ENCODE results near the gene EPHA10. TPM values are rescaled to one million over a fixed set of nuclear protein-coding genes. Genes with fewer than 3 reads are reported as not detected.

The EPHA10 gene
- total RNA-seq, 4 donors from 2014 or later: 0.19 to 0.49 (median 0.31) TPM; not detected in 1

- Histone ChIP-seq H3K27ac (no peak overlapping the region), H3K4me1 (no peaks in the 10 kb centered on the region), H3K4me3 (no peak overlapping the region), H3K36me3 (no peaks in the 10 kb centered on the region), H3K9me3 (no peaks in the 10 kb centered on the region), H3K27me3 (peaks cover 0 to 57% (median 0%) of the 10 kb centered on the region in 4 donors)
- WGBS, 2 donors: 68 to 84% methylated on average over 4 of the region's 4 CpGs
- TF ChIP-seq POLR2A (IDR thresholded peaks at IDR 0.05): no peak
- TF ChIP-seq CTCF (IDR thresholded peaks at IDR 0.05): no peak
- intact Hi-C loops (cut with DNase I): no loop called here
- no peak for DNase-seq
Measured at GRCh38 chr1:37728416-37728815, 36.5 kb downstream of the EPHA10 start.

GRCh38 chr1:37726751-37727585 lies 38.0 kb downstream of the EPHA10 start:
- H3K4me3 ChIP-seq: no peak overlapping the region
- H3K4me1 ChIP-seq: no peaks in the 10 kb centered on the region
- H3K9me3 ChIP-seq: no peaks in the 10 kb centered on the region
- H3K36me3 ChIP-seq: no peaks in the 10 kb centered on the region
- DNase-seq: no peak
- intact Hi-C loops (cut with DNase I): no loop called here
- H3K27ac ChIP-seq: no peak overlapping the region
- TF ChIP-seq CTCF (IDR thresholded peaks at IDR 0.05): no peak
- TF ChIP-seq POLR2A (IDR thresholded peaks at IDR 0.05): no peak
- WGBS, 2 donors: 0 to 54% methylated on average over 1 to 11 of the region's 15 CpGs
- peaks cover 0 to 43% (median 0%) of the 10 kb centered on the region in 4 donors for H3K27me3 ChIP-seq

GRCh38 chr1:37725851-37726613 lies 38.9 kb downstream of the EPHA10 start:
- TF ChIP-seq POLR2A (IDR thresholded peaks at IDR 0.05) (no peak), CTCF (IDR thresholded peaks at IDR 0.05) (no peak)
- Histone ChIP-seq H3K27me3 (peaks cover 0 to 47% (median 0%) of the 10 kb centered on the region in 4 donors), H3K9me3 (no peaks in the 10 kb centered on the region), H3K4me1 (no peaks in the 10 kb centered on the region), H3K4me3 (no peak overlapping the region), H3K27ac (no peak overlapping the region), H3K36me3 (no peaks in the 10 kb centered on the region)
- no peak for DNase-seq
- intact Hi-C loops (cut with DNase I): no loop called here
- 62 to 69% methylated on average over 11 to 14 of the region's 14 CpGs for WGBS, 2 donors

- no peak overlapping the region for H3K27ac ChIP-seq
- H3K36me3 ChIP-seq: no peaks in the 10 kb centered on the region
- intact Hi-C loops (cut with DNase I): no loop called here
- no peak for DNase-seq
- H3K27me3 ChIP-seq: peaks cover 0 to 48% (median 0%) of the 10 kb centered on the region in 4 donors
- no peak overlapping the region for H3K4me3 ChIP-seq
- no peaks in the 10 kb centered on the region for H3K9me3 ChIP-seq
- TF ChIP-seq POLR2A (IDR thresholded peaks at IDR 0.05) (no peak), CTCF (IDR thresholded peaks at IDR 0.05) (no peak)
- WGBS, 2 donors: 73 to 81% methylated on average over 6 of the region's 6 CpGs
- no peaks in the 10 kb centered on the region for H3K4me1 ChIP-seq
Measured at GRCh38 chr1:37724575-37724974, 40.3 kb downstream of the EPHA10 start.

All from esophagus squamous epithelium (tissue), 5 donors.